PFSK-1 (cell line): Measurements from ENCODE around the gene FXN. TPM values are rescaled to one million over a fixed set of nuclear protein-coding genes. Genes with fewer than 3 reads are reported as not detected.

ENCODE experiments used
- FOXP2 ChIP-seq: optimal IDR thresholded peaks from 2 replicates; pipeline ENCODE3; 2011; ENCODE audit warnings: borderline replicate concordance, control low read depth, inconsistent platforms; ENCODE audit not compliant: insufficient read depth; ENCODE audit errors: extremely low read length, extremely low read depth
- POLR2AphosphoS5 ChIP-seq: IDR thresholded peaks from 2 replicates; pipeline ENCODE4 v1.6.1; 2012; ENCODE audit warnings: low read depth, mild to moderate bottlenecking, control low read depth, low read length, moderate library complexity
- SIN3A ChIP-seq: IDR thresholded peaks from 2 replicates; pipeline ENCODE4 v1.6.1; 2012; ENCODE audit warnings: mild to moderate bottlenecking, low read length, moderate library complexity, borderline replicate concordance; ENCODE audit not compliant: insufficient read depth
- TAF1 ChIP-seq: IDR thresholded peaks from 2 replicates; pipeline ENCODE4 v1.6.1; 2012; ENCODE audit warnings: low read length, control low read depth, borderline replicate concordance; ENCODE audit not compliant: insufficient read depth
- polyA plus RNA-seq: library from polyadenylated mRNA; unstranded; fragments of >200 nt; gene quantifications from one replicate; pipeline ENCODE4 v1.2.1, GENCODE V29; 2012; ENCODE audit warnings: low read depth, missing spikeins; ENCODE audit not compliant: insufficient read length
- TF ChIP-seq, protein P1 (sequence below), 2 experiments: IDR thresholded peaks; 2 replicates each; pipeline versions ENCODE4 v1.6.1 to v1.8.0; 2011 to 2012; ENCODE audit warnings: low read depth in 2 of 2, low read length in 2 of 2, control low read depth in 1 of 2, inconsistent platforms in 1 of 2, mild to moderate bottlenecking in 1 of 2, moderate library complexity in 1 of 2; ENCODE audit not compliant: insufficient read depth in 1 of 2

The FXN gene
- polyA plus RNA-seq, result 15.4 TPM

DNA sequence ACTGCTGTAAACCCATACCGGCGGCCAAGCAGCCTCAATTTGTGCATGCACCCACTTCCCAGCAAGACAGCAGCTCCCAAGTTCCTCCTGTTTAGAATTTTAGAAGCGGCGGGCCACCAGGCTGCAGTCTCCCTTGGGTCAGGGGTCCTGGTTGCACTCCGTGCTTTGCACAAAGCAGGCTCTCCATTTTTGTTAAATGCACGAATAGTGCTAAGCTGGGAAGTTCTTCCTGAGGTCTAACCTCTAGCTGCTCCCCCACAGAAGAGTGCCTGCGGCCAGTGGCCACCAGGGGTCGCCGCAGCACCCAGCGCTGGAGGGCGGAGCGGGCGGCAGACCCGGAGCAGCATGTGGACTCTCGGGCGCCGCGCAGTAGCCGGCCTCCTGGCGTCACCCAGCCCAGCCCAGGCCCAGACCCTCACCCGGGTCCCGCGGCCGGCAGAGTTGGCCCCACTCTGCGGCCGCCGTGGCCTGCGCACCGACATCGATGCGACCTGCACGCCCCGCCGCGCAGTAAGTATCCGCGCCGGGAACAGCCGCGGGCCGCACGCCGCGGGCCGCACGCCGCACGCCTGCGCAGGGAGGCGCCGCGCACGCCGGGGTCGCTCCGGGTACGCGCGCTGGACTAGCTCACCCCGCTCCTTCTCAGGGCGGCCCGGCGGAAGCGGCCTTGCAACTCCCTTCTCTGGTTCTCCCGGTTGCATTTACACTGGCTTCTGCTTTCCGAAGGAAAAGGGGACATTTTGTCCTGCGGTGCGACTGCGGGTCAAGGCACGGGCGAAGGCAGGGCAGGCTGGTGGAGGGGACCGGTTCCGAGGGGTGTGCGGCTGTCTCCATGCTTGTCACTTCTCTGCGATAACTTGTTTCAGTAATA lies at the start of gene FXN:
TSS of gene FXN (plus strand) at position 315 of the 871 bp plus-strand sequence. CDS start at position 346, 31 bp downstream.
- TF ChIP-seq SIN3A (no peak), POLR2AphosphoS5 (peak; percentile 50), FOXP2 (peak; percentile 49)
- TF ChIP-seq, protein P1, sequence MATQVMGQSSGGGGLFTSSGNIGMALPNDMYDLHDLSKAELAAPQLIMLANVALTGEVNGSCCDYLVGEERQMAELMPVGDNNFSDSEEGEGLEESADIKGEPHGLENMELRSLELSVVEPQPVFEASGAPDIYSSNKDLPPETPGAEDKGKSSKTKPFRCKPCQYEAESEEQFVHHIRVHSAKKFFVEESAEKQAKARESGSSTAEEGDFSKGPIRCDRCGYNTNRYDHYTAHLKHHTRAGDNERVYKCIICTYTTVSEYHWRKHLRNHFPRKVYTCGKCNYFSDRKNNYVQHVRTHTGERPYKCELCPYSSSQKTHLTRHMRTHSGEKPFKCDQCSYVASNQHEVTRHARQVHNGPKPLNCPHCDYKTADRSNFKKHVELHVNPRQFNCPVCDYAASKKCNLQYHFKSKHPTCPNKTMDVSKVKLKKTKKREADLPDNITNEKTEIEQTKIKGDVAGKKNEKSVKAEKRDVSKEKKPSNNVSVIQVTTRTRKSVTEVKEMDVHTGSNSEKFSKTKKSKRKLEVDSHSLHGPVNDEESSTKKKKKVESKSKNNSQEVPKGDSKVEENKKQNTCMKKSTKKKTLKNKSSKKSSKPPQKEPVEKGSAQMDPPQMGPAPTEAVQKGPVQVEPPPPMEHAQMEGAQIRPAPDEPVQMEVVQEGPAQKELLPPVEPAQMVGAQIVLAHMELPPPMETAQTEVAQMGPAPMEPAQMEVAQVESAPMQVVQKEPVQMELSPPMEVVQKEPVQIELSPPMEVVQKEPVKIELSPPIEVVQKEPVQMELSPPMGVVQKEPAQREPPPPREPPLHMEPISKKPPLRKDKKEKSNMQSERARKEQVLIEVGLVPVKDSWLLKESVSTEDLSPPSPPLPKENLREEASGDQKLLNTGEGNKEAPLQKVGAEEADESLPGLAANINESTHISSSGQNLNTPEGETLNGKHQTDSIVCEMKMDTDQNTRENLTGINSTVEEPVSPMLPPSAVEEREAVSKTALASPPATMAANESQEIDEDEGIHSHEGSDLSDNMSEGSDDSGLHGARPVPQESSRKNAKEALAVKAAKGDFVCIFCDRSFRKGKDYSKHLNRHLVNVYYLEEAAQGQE (IDR thresholded peaks at IDR 0.05; ENCODE audit: insufficient read depth in 1 of 2, low read depth in 2 of 2, low read length in 2 of 2), result peak in 1 of 2 experiments; percentile 23; a peak in 1 of 4 replicates

DNA sequence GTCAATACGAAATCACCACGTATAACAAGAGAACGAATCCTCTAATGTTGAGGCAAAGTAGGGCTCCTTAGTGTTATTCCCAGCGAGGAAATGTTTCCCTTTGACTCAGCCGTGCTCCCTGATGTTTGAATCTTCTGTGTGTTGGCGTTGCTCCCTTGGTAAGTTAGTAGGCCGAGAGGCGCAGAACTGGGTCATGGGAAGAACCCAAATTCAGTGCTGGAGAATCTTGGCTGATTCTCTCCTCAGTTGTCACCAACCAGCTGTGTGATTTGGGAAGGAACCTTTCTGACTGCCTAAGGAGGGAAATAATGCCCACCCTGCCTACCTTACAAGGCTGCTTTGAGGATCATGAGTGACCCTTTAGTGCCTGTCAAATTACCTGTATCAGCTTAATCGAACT lies 44.1 kb upstream of the FXN start:
- TF ChIP-seq, protein P1 (IDR thresholded peaks at IDR 0.05; ENCODE audit: insufficient read depth in 1 of 2, low read depth in 2 of 2, low read length in 2 of 2), result no peak
- no peak for TF ChIP-seq POLR2AphosphoS5
- no peak for TF ChIP-seq TAF1
- TF ChIP-seq SIN3A, result no peak
- TF ChIP-seq FOXP2, result no peak

DNA sequence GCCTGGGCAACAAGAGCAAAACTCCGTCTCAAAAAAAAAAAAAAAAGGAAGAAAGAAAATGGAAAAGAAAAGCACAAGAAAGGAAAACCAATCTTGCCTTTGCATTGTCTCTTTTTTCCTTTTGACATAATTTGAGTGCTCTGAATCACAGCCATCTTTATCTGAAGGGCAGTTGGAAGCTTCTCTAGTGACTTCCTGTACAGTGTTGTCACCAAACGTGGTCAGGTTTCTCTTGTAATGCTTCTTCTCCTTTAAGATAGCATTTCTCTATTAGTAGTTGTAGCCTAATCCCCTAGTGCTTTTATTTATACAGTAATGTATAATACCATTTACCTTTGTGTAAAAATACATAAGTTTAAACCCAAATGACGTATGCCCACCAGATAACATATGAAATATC lies 39.8 kb upstream of the FXN start:
- TF ChIP-seq POLR2AphosphoS5 (no peak), FOXP2 (no peak), SIN3A (no peak), TAF1 (no peak)
- TF ChIP-seq, protein P1 (IDR thresholded peaks at IDR 0.05; ENCODE audit: insufficient read depth in 1 of 2, low read depth in 2 of 2, low read length in 2 of 2), result no peak

DNA sequence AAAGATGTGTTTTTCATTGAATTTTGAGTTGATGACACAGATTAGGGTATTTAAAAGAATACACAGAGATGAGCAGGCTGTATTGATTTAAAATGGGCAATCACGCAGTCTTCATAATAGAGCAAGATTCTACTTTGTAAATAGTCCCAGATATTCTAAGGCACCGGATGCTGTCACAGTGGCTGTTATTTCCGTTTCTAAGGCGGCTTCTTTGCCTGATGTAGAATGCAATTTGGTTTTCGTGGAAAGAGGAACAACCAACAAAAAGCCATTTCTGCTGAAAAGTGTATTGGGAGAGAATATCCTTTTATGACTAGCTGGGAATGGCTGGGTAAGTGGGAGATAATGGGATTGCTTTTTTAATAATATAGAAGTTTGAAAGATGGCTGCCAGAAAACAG lies 39.1 kb upstream of the FXN start:
- TF ChIP-seq FOXP2 (no peak), SIN3A (no peak), POLR2AphosphoS5 (no peak), TAF1 (no peak)
- TF ChIP-seq, protein P1 (IDR thresholded peaks at IDR 0.05; ENCODE audit: insufficient read depth in 1 of 2, low read depth in 2 of 2, low read length in 2 of 2), result no peak
